Superior temporal gyrus (tissue), 1 donor: ENCODE data around the gene ASMT.
A peak's percentile ranks its signal among the peaks of the same experiment; 100 is the strongest.
"Not testable (repeated sequence)": the region's sequence is repeated elsewhere in the genome, so short reads cannot be mapped to it uniquely, and the experiment has no call there.

Experiments used
- DNase-seq: peaks from one replicate; pipeline ENCODE4 v3.0.0-alpha.2; 2016; ENCODE audit errors: extremely low spot score

The ASMT gene

GRCh38 chrX:1614927-1615326 lies at the start of gene ASMT:
ASMT (plus strand) TSS chrX:1615059; CDS start chrX:1615200, 141 bp downstream.
- DNase-seq = no peak

- not testable (repeated sequence) for DNase-seq
Observed at GRCh38 chrX:1574181-1574580, 40.7 kb upstream of the ASMT start.

- no peak for DNase-seq
Observed at GRCh38 chrX:1576201-1576992, 38.5 kb upstream of the ASMT start.

- DNase-seq = no peak
Observed at GRCh38 chrX:1577845-1578244, 37.0 kb upstream of the ASMT start.

- DNase-seq = no peak
Observed at GRCh38 chrX:1578511-1579173, 36.2 kb upstream of the ASMT start.

- DNase-seq = no peak
Observed at GRCh38 chrX:1581132-1581531, 33.7 kb upstream of the ASMT start.

- DNase-seq = no peak
Observed at GRCh38 chrX:1582686-1583437, 32.0 kb upstream of the ASMT start.

- no peak for DNase-seq
Observed at GRCh38 chrX:1584237-1585011, 30.4 kb upstream of the ASMT start.

- DNase-seq = no peak
Observed at GRCh38 chrX:1587161-1587560, 27.7 kb upstream of the ASMT start.

- DNase-seq = no peak
Observed at GRCh38 chrX:1589356-1590130, 25.3 kb upstream of the ASMT start.

GRCh38 chrX:1591102-1591862 lies 23.6 kb upstream of the ASMT start, which contains the start of gene AKAP17A:
AKAP17A (plus strand) TSS chrX:1591604; CDS start chrX:1593463, 1,859 bp downstream.
- peak; percentile 96 for DNase-seq

GRCh38 chrX:1591863-1592469 lies 22.9 kb upstream of the ASMT start:
- no peak for DNase-seq

GRCh38 chrX:1592470-1593142 lies 22.3 kb upstream of the ASMT start:
- DNase-seq = no peak

GRCh38 chrX:1593286-1594271 lies 21.3 kb upstream of the ASMT start:
- DNase-seq = no peak

GRCh38 chrX:1595711-1596060 lies 19.2 kb upstream of the ASMT start:
- no peak for DNase-seq

- DNase-seq = no peak
Observed at GRCh38 chrX:1596676-1597344, 18.0 kb upstream of the ASMT start.

- no peak for DNase-seq
Observed at GRCh38 chrX:1597345-1598020, 17.4 kb upstream of the ASMT start.
